NCI-H2196 (cell line): Measurements from ENCODE around the gene WDR72.

Experiments
- DNase-seq: peaks from one replicate; lab custom pipeline; 2025; ENCODE audit not compliant: unreplicated experiment; lab: John Stamatoyannopoulos, UW

Gene WDR72

DNA sequence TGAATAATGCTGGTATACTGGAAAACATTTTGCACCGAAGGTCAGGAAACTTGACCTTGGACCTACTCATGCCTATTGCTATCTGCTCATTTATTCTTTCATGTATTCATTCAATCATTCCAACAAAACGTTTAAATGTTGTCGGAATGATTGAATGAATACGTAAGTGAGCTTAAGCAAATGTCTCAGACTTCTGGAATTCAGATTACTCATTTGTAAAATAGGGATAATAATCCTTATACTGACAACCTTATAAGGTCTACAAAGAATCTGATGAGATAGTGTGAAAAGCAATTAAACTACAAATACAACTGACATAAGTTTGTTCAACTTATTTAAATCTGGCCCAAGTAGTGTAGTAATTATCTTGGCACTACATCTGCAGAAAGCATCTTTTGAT, 288.7 kb downstream of the WDR72 start:
- DNase-seq, result no peak

GRCh38 chr15:53469422-53469821, 290.0 kb downstream of the WDR72 start:
- no peak for DNase-seq
